ENCODE data around the gene FILIP1.

DNA sequence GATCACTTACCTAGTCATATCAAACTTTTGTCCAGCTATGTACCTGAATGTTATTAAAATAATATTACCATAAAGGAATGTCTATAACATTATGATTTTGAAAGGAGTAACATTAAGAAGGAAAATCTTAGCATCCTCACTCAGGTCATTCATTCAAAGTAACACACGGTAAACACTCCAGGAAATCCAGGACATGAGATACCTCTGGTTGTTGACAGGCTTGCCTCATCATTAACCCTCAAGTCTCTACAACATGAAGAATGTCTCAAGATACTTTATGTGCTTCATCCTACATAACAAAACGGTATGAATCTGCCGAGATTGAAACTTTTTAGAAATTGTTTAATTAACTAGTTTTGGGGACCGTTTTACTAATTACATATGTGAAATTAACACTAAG is 690 bp upstream of the FILIP1 start:
- TF ChIP-seq, protein P1, sequence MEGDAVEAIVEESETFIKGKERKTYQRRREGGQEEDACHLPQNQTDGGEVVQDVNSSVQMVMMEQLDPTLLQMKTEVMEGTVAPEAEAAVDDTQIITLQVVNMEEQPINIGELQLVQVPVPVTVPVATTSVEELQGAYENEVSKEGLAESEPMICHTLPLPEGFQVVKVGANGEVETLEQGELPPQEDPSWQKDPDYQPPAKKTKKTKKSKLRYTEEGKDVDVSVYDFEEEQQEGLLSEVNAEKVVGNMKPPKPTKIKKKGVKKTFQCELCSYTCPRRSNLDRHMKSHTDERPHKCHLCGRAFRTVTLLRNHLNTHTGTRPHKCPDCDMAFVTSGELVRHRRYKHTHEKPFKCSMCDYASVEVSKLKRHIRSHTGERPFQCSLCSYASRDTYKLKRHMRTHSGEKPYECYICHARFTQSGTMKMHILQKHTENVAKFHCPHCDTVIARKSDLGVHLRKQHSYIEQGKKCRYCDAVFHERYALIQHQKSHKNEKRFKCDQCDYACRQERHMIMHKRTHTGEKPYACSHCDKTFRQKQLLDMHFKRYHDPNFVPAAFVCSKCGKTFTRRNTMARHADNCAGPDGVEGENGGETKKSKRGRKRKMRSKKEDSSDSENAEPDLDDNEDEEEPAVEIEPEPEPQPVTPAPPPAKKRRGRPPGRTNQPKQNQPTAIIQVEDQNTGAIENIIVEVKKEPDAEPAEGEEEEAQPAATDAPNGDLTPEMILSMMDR (IDR thresholded peaks at IDR 0.05) = no peak
- no peak for TF ChIP-seq POLR2A (IDR thresholded peaks at IDR 0.05)
